AML-193 (cell line): ENCODE results near the gene YIPF2.
"Not testable (repeated sequence)": the region's sequence is repeated elsewhere in the genome, so short reads cannot be mapped to it uniquely, and the experiment has no call there.

Experiments used
- DNase-seq, 2 experiments: peaks; one replicate each; lab custom pipeline; 2025; lab: John Stamatoyannopoulos, UW

The YIPF2 gene

GRCh38 chr19:10928563-10929401 is at the start of gene YIPF2, which contains the start of gene TIMM29:
TSS of gene YIPF2 (minus strand) at chr19:10928639. CDS start at chr19:10928410, 229 bp downstream.
TSS of gene TIMM29 (plus strand) at chr19:10928811. CDS start at chr19:10928823, 12 bp downstream.
- DNase-seq, result peak; percentile 89

- no peak for DNase-seq
Observed at GRCh38 chr19:10977742-10978092, 49.3 kb upstream of the YIPF2 start.

- DNase-seq, result no peak
Observed at GRCh38 chr19:10976131-10976892, 47.9 kb upstream of the YIPF2 start.

DNA sequence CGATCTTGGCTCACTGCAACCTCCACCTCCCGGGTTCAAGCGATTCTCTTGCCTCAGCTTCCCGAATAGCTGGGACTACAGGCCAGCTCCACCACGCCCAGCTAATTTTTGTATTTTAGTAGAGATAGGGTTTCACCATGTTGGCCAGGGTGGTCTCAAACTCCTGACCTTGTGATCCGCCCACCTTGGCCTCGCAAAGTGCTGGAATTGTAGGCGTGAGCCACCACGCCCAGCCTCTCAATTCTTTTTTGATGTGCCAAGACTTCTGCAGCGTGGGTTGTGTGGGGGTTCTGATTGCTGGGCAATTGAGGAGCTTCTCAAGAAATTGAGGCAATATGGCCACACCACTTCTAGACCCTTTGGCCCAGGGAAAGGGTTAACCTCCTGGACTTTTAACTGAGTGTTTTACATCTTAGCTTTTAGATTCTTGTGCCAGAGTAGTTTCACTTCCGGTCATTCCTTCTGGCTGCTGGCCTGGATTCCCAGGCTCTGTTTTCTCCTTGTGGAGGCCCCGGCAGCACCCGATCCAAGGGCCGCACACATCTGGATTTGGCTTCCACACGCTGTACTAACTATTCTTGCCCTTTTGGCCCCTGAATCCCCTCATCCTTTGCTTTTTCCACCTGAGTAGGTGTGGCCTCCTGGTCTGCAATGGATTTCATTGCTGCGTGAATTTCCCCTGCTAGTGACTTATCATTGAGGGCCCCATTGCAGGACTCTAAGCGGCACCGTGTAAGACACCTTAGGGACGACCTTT is 47.1 kb upstream of the YIPF2 start:
- no peak for DNase-seq

- DNase-seq, result no peak
Observed at GRCh38 chr19:10971107-10971726, 42.8 kb upstream of the YIPF2 start.

DNA sequence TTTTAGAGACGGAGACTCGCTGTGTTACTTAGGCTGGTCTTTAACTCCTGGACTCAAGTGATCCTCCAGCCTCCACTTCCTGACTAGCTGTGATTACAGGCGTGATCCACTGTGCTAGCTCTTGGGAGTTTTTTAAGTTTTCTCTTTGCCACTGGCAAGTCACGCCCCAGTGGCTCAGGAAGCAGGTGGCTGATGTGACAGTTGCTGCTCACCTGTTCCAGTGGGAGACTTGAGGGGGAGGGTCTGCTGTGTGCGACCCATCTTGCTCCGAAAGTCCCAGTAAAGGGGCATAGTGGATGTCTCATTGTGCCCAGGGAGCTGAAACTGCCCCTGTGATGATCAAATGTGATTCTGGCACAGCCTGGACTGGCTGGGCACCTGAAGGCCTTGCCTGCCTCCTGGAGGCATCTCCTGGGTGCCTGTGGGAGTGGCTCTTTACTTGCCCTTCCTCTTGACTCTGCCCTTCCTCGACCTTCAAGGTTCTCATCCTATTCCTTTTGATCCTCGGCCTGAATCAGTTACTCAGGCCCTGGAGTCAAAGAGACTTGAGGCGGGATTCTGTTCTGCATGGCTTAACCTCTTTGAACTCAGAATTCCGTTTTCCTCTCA is 40.2 kb upstream of the YIPF2 start:
- DNase-seq, result no peak

DNA sequence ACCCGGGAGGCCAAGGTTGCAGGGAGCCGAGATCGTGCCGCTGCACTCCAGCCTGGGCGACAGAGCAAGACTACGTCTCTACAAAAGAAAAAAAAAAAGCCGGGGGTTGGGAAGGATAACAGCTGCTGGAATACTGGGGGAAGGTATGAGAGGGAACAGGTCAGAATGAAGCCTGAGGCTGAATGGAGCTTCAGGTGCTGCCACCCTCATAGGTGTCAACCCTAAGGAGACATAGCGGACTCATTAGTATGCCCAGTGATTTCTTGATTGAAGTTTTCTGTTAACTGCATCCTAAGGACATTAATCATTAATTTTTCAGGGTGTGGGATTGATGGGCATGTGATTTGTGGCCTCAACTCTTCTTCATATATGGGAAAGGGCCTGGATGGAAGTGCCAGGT is 38.4 kb upstream of the YIPF2 start:
- no peak for DNase-seq

GRCh38 chr19:10965398-10965797 is 37.0 kb upstream of the YIPF2 start:
- DNase-seq, result no peak

GRCh38 chr19:10964903-10965302 is 36.5 kb upstream of the YIPF2 start:
- no peak for DNase-seq

DNA sequence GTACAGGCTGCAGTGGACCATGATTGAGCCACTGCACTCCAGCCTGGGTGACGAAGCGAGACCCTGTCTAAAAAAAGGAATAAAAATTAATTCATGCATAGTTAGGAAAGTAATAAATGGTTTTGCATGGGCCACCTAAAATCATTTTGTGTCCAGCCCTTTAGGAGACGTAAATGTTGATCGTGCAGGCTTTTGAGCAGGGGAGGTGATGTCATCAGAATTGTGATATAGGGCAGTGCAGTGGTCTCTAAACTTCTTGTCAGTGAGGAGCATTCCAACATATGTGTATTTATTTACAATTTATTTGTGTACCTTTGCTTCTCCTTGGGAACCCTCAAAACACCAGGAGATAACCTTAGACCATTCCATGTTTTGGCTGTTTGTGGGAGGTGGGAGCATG is 35.4 kb upstream of the YIPF2 start:
- no peak for DNase-seq

DNA sequence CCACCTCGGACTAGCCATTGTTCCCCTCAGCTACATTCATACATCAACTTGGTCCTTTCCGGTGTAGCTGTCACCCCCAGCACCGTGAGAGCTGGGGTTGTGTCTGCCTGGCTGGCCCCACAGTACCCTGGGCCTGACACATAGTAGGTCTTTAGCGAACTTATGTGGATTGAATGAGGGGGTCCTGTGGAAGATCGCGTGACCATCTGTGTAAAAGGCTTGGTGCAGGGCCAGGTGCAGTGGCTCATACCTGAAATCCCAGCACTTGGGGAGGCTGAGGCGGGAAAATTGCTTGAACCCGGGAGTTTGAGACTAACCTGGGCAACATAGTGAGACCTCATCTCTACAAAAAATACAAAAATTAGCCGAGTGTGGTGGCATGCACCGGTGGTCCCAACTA is 34.4 kb upstream of the YIPF2 start:
- no peak for DNase-seq

DNA sequence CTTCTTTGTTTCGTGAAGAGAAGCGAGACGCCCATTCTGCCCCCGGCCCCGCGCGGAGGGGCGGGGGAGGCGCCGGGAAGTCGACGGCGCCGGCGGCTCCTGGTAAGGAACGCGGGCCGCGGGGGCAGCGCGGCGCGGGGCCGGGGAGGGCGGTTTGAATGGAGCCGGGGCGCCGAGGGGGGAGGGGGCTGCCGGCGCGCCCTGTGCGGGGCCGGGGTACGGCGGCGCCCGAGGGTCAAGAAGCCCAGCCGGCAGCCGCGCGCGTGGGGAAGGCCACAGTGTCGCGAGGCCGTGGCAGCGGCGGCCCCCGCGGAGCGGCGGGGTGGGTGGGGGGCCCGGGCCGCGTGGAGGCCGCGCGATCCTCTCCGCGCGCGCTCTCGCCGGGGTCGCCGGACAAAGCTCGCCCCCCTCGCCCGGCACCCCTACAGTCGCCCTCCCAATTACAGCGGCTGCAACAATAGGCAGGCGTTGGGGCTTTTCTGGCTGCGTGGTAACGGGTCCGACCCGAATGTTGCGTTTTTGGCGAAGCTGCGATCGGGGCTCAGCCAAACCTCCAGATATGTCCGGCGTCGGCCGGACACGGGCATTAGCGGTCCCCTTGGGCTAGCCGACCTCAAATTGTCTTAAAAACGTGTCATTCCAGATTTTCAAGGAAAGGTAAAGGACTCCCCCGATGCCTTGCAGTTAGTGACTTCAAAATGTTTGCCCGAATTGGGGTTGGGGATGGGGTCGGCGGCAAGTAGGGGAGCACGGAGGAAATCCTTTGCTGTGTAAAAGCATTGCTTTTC is 32.8 kb upstream of the YIPF2 start:
- no peak for DNase-seq

GRCh38 chr19:10960314-10961072 is 32.1 kb upstream of the YIPF2 start, which contains the start of gene SMARCA4:
TSS of gene SMARCA4 (plus strand) at chr19:10961030. CDS start at chr19:10984152, 23,122 bp downstream.
- DNase-seq, result peak; percentile 93 to 96

- not testable (repeated sequence) for DNase-seq
Observed at GRCh38 chr19:10959277-10959968, 31.0 kb upstream of the YIPF2 start.

DNA sequence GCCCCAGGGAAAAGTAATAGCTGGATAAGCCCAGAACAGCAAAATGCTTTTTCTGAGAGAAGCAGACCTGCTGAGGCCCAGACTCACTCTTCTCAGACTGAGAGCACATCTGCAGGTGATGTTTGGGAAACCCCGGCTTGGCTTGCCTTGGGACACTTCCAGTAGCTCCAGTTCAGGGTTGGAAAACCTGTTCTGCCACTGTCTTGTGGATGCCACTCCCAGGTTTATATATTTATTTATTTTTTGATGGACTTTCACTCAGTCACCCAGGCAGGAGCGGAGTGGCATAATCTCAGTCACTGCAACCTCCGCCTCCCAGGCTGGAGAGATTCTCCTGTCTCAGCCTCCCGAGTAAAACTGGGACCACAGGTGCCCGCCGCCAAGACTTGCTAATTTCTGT is 24.4 kb upstream of the YIPF2 start:
- DNase-seq, result no peak

GRCh38 chr19:10946958-10947657 is 18.7 kb upstream of the YIPF2 start:
- DNase-seq, result no peak

DNA sequence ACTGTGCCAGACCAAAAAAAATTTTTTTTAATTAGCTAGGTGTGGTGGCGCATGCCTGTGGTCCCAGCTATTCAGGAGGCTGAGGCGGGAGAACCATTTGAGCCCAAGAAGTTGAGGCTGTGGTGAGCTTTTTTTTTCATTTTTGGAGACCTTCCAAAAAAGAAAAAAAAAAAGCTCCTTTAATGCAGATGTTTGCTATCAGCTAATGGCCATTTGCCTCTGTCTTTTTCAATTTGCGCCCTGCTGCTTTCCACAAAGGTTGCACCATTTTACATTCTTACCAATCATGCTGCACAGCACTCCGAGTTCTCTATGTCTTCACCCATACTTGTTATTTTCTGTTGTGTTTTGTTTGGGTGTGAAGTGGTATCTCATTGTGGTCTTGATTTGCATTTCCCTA is 16.8 kb upstream of the YIPF2 start:
- DNase-seq, result no peak

DNA sequence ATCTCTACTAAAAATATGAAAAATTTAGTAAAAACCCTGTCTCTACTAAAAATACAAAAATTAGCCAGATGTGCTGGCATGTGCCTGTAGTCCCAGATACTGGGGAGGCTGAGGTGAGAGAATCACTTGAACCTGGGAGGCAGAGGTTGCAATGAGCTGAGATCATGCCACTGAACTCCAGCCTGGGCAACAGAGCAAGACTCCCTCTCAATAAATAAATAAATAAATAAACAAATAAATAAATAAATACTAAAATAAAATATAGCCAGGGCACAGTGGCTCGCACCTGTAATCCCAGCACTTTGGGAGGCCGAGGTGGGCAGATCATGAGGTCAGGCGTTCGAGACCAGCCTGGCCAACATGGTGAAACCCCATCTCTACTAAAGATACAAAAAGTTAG is 15.0 kb upstream of the YIPF2 start:
- DNase-seq, result not testable (repeated sequence)

GRCh38 chr19:10941649-10942048 is 13.2 kb upstream of the YIPF2 start:
- not testable (repeated sequence) for DNase-seq
